ENCODE measurements around the gene FFAR3. TPM values are rescaled to one million over a fixed set of nuclear protein-coding genes. Genes with fewer than 3 reads are reported as not detected.
"Not testable (repeated sequence)": the region's sequence is repeated elsewhere in the genome, so short reads cannot be mapped to it uniquely, and the experiment has no call there.

The FFAR3 gene
- total RNA-seq, 2 donors from 2014 or later = not detected

DNA sequence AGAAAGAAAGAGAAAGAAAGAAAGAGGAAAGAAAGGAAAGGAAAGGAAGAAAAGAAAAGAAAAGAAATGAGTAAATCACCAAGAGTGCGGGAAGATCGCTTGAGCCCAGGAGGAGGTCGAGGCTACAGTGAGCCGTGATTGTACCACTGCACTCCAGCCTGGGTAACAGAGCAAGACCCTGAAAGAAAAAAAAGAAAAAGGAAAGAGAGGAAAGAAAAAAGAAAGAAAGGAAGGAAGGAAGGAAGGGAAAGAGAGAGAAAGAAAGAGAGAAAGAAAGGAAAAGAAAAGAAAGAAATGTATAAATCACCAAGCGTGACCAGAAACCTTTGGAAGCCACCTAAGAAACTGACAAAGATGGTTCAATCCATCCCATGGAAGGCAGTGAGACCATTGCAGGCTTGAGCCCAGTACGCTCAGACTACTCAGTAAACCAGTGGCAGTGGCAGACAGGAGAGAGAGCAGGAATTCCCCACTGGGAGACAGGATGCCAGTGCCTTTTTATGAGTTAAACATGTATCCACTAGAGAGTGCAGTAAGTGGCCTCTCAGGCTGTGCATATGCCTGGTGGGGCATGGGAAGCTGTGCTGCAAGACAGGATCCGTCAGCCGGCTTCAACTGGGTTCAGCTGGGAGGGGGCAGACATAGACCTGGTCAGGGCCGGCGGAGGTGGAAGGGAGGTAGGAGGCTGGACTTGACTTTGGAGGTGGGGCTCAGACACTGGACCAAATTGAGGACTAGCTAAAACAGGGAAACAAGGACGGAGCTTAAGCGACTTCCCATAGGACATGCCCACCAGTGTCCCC, 17.4 kb downstream of the FFAR3 start:
- H3K27ac ChIP-seq = no peak overlapping the region
- no peaks in the 10 kb centered on the region for H3K27me3 ChIP-seq
- H3K4me3 ChIP-seq = no peak overlapping the region
- intact Hi-C loops (cut with DNase I) = no loop called here
- WGBS, 2 donors = 81 to 83% methylated on average over 11 to 12 of the region's 12 CpGs
- TF ChIP-seq, protein P1, sequence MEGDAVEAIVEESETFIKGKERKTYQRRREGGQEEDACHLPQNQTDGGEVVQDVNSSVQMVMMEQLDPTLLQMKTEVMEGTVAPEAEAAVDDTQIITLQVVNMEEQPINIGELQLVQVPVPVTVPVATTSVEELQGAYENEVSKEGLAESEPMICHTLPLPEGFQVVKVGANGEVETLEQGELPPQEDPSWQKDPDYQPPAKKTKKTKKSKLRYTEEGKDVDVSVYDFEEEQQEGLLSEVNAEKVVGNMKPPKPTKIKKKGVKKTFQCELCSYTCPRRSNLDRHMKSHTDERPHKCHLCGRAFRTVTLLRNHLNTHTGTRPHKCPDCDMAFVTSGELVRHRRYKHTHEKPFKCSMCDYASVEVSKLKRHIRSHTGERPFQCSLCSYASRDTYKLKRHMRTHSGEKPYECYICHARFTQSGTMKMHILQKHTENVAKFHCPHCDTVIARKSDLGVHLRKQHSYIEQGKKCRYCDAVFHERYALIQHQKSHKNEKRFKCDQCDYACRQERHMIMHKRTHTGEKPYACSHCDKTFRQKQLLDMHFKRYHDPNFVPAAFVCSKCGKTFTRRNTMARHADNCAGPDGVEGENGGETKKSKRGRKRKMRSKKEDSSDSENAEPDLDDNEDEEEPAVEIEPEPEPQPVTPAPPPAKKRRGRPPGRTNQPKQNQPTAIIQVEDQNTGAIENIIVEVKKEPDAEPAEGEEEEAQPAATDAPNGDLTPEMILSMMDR (IDR thresholded peaks at IDR 0.05) = no peak
- TF ChIP-seq POLR2A (IDR thresholded peaks at IDR 0.05) = no peak
- peaks cover 4% of the 10 kb centered on the region for H3K4me1 ChIP-seq
- H3K36me3 ChIP-seq (replicated peaks in 1 of 2; ENCODE audit: insufficient read depth in 1 of 2, low read depth in 2 of 2) = no peaks in the 10 kb centered on the region
- ATAC-seq (no peak), DNase-seq (no peak)
- no peaks in the 10 kb centered on the region for H3K9me3 ChIP-seq

DNA sequence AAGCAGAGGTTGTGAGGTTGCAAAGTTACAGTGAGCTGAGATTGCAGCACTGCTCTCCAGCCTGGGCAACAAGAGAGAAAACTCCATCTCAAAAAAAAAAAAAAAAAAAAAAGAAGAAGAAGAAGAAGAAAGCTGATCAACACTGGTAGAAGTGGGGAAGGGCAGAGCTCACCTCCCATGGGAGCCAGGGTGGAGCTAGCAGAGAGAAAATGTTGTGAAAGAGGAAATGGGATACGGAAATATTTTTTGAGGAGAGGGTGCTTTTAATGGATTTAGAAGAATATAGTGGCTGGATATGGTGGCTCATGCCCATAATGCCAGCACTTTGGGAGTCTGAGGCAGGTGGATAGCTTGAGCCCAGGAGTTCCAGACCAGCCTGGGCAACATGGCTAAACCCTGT, 19.4 kb downstream of the FFAR3 start:
- TF ChIP-seq, protein P1 (IDR thresholded peaks at IDR 0.05) = no peak
- no peak for TF ChIP-seq POLR2A (IDR thresholded peaks at IDR 0.05)
- H3K4me3 ChIP-seq = no peak overlapping the region
- no peaks in the 10 kb centered on the region for H3K27me3 ChIP-seq
- no peaks in the 10 kb centered on the region for H3K9me3 ChIP-seq
- peaks cover 7% of the 10 kb centered on the region for H3K4me1 ChIP-seq
- H3K36me3 ChIP-seq (replicated peaks in 1 of 2; ENCODE audit: insufficient read depth in 1 of 2, low read depth in 2 of 2) = no peaks in the 10 kb centered on the region
- ATAC-seq = no peak
- 50 to 63% methylated on average over 1 of the region's 1 CpG for WGBS, 2 donors
- H3K27ac ChIP-seq = no peak overlapping the region
- intact Hi-C loops (cut with DNase I) = no loop called here
- DNase-seq = no peak

DNA sequence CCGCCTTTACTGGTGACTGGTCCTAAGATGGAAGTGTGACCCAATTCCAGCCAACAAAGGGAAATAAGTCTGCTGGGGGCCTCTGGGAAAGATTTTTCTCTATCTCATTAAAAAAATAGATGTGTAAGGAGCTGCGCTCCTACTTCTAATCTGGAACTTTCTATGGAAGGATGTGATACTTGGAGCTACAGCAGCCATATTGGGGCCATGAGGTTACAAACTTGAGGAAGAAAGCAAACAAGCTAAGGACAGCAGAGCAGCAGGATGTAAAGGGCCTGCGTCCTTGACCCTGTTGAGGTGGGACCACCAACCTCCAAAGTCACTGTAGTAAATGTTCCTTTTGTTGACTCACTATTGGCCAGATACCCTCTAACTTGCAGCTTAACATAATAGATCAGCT, 20.1 kb downstream of the FFAR3 start:
- H3K9me3 ChIP-seq = no peaks in the 10 kb centered on the region
- H3K27ac ChIP-seq = no peak overlapping the region
- H3K36me3 ChIP-seq (replicated peaks in 1 of 2; ENCODE audit: insufficient read depth in 1 of 2, low read depth in 2 of 2) = no peaks in the 10 kb centered on the region
- no peak overlapping the region for H3K4me3 ChIP-seq
- H3K4me1 ChIP-seq = peaks cover 7% of the 10 kb centered on the region
- TF ChIP-seq, protein P1 (IDR thresholded peaks at IDR 0.05) = no peak
- no peak for TF ChIP-seq POLR2A (IDR thresholded peaks at IDR 0.05)
- 97 to 99% methylated on average over 3 of the region's 3 CpGs for WGBS, 2 donors
- no peak for DNase-seq
- H3K27me3 ChIP-seq = no peaks in the 10 kb centered on the region
- no peak for ATAC-seq
- intact Hi-C loops (cut with DNase I) = no loop called here

DNA sequence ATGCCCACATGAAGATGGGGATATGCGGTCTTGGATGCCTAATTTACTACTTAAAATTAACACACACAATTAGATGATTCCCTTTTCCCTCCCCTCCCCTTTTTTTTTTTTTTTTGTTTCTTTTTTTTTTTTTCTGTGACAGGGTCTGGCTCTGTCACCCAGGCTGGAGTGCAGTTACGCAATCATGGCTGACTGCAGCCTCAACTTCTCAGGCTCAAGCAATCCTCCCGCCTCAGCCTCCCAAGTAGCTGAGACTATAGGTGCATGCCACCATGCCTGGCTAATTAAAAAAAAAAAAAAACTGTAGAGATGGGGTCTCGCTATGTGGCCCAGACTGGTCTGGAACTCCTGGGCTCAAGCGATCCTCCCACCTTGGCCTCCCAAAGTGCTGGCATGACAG, 21.3 kb downstream of the FFAR3 start:
- H3K9me3 ChIP-seq = not testable (repeated sequence)

DNA sequence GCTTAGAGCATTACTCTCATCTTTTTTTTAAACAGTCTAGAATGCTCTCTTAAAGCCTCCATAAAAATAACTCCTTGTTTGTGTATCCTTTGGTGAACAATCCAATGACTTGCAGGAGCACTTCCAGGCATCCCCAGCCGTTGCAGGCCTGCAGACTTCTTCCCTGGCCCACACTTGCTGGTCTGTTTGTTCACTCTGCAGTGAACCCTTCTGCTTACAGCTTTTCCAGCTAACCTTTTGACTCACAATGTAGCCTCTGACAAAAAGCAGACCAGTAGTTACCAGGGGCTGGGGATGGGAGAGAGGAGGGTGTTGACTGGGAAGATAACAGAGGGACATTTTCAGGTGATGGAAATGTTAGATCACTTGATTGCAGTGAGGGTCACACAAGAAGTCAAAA, 21.7 kb downstream of the FFAR3 start:
- Histone ChIP-seq H3K27ac (no peak overlapping the region), H3K27me3 (no peaks in the 10 kb centered on the region), H3K4me3 (no peak overlapping the region), H3K9me3 (no peaks in the 10 kb centered on the region), H3K36me3 (replicated peaks in 1 of 2; ENCODE audit: insufficient read depth in 1 of 2, low read depth in 2 of 2) (no peaks in the 10 kb centered on the region), H3K4me1 (peaks cover 7% of the 10 kb centered on the region)
- intact Hi-C loops (cut with DNase I) = no loop called here
- ATAC-seq (no peak), DNase-seq (no peak)
- 32 to 36% methylated on average over 1 of the region's 1 CpG for WGBS, 2 donors
- TF ChIP-seq, protein P1 (IDR thresholded peaks at IDR 0.05) = no peak
- TF ChIP-seq POLR2A (IDR thresholded peaks at IDR 0.05) = no peak

More for the DNA sequence above, 21.3 kb downstream of the FFAR3 start:
- H3K4me1 ChIP-seq; H3K36me3 ChIP-seq (replicated peaks in 1 of 2; ENCODE audit: insufficient read depth in 1 of 2, low read depth in 2 of 2); intact Hi-C loops (cut with DNase I); ATAC-seq; H3K4me3 ChIP-seq; H3K27me3 ChIP-seq; DNase-seq; H3K27ac ChIP-seq: not testable (repeated sequence)
- WGBS, 2 donors = 96 to 99% methylated on average over 5 of the region's 5 CpGs

All from body of pancreas (tissue), 4 donors.